HepG2 (cell line): ENCODE results near the gene PDGFRB. TPM values are rescaled to one million over a fixed set of nuclear protein-coding genes. Genes with fewer than 3 reads are reported as not detected.

ENCODE experiments used
- AKAP8 ChIP-seq: sonication (generic); formaldehyde crosslinking; IDR thresholded peaks from 2 replicates; pipeline ENCODE4 v1.5.1; 2020; ENCODE audit warnings: mild to moderate bottlenecking, missing genetic modification reagents
- BRD4 ChIP-seq: sonication (generic); formaldehyde crosslinking; IDR thresholded peaks from 2 replicates; pipeline ENCODE4 v1.4.0; 2020; ENCODE audit warnings: missing genetic modification reagents
- CCDC6 ChIP-seq: sonication (generic); formaldehyde crosslinking; IDR thresholded peaks from 2 replicates; pipeline ENCODE4 v1.8.1; 2022; ENCODE audit warnings: mild to moderate bottlenecking, missing genetic modification reagents, moderate library complexity
- HDAC1 ChIP-seq: sonication (generic); formaldehyde crosslinking; IDR thresholded peaks from 2 replicates; pipeline ENCODE4 v1.5.1; 2020; ENCODE audit warnings: mild to moderate bottlenecking, missing genetic modification reagents
- KDM4B ChIP-seq: sonication (generic); formaldehyde crosslinking; IDR thresholded peaks from 2 replicates; pipeline ENCODE4 v1.4.0; 2020; ENCODE audit warnings: missing genetic modification reagents
- MEF2D ChIP-seq: sonication (generic); formaldehyde crosslinking; IDR thresholded peaks from 2 replicates; pipeline ENCODE4 v1.5.1; 2020; ENCODE audit warnings: mild to moderate bottlenecking, missing genetic modification reagents
- NCOA1 ChIP-seq: sonication (generic); formaldehyde crosslinking; IDR thresholded peaks from 2 replicates; pipeline ENCODE4 v1.9.0; 2021; ENCODE audit warnings: missing genetic modification reagents
- NRL ChIP-seq: sonication (generic); formaldehyde crosslinking; IDR thresholded peaks from 2 replicates; pipeline ENCODE4 v1.5.0; 2020; ENCODE audit warnings: missing genetic modification reagents, mild to moderate bottlenecking, moderate library complexity, borderline replicate concordance
- PHF21A ChIP-seq: sonication (generic); formaldehyde crosslinking; IDR thresholded peaks from 2 replicates; pipeline ENCODE4 v1.5.0; 2020; ENCODE audit warnings: mild to moderate bottlenecking, missing genetic modification reagents
- RXRA ChIP-seq: sonication (generic); formaldehyde crosslinking; IDR thresholded peaks from 2 replicates; pipeline ENCODE4 v1.5.1; 2020; ENCODE audit warnings: missing genetic modification reagents
- SOX6 ChIP-seq, 2 experiments: fragments of 450-650 bp in 1 of 2; sonication (generic) in 1 of 2; formaldehyde crosslinking in 1 of 2; IDR thresholded peaks; 2 replicates each; pipeline versions ENCODE4 v1.4.0 to v1.6.1; 2017 to 2020; ENCODE audit warnings: antibody characterized with exemption in 1 of 2, mild to moderate bottlenecking in 1 of 2, missing genetic modification reagents in 1 of 2
- SP4 ChIP-seq: sonication (generic); formaldehyde crosslinking; IDR thresholded peaks from 2 replicates; pipeline ENCODE4 v1.8.1; 2023; ENCODE audit warnings: mild to moderate bottlenecking, missing genetic modification reagents
- YY1 ChIP-seq: IDR thresholded peaks from 2 replicates; pipeline ENCODE4 v1.6.1; 2011; ENCODE audit warnings: low read length, low read depth, moderate library complexity, mild to moderate bottlenecking; ENCODE audit not compliant: insufficient read depth, insufficient replicate concordance
- ZFX ChIP-seq: sonication (generic); formaldehyde crosslinking; IDR thresholded peaks from 2 replicates; pipeline ENCODE4 v1.4.0; 2020; ENCODE audit warnings: mild to moderate bottlenecking, low read depth, missing genetic modification reagents, moderate library complexity
- ZKSCAN8 ChIP-seq: IDR thresholded peaks from 2 replicates; pipeline ENCODE4 v1.6.1; 2016; ENCODE audit warnings: borderline replicate concordance, missing genetic modification reagents, missing compliant biosample characterization
- ZNF343 ChIP-seq: sonication (generic); formaldehyde crosslinking; IDR thresholded peaks from 2 replicates; pipeline ENCODE4 v1.4.0; 2020; ENCODE audit warnings: mild to moderate bottlenecking, missing genetic modification reagents
- ZNF446 ChIP-seq: sonication (generic); formaldehyde crosslinking; IDR thresholded peaks from 2 replicates; pipeline ENCODE4 v1.5.0; 2020; ENCODE audit warnings: mild to moderate bottlenecking, missing genetic modification reagents
- ZNF460 ChIP-seq: sonication (generic); formaldehyde crosslinking; IDR thresholded peaks from 2 replicates; pipeline ENCODE4 v1.5.1; 2020; ENCODE audit warnings: missing genetic modification reagents, mild to moderate bottlenecking, borderline replicate concordance
- ZNF652 ChIP-seq: IDR thresholded peaks from 2 replicates; pipeline ENCODE4 v1.6.1; 2016; ENCODE audit warnings: low read depth, borderline replicate concordance
- ZNF772 ChIP-seq: sonication (generic); formaldehyde crosslinking; IDR thresholded peaks from 2 replicates; pipeline ENCODE4 v1.5.0; 2020; ENCODE audit warnings: mild to moderate bottlenecking, missing genetic modification reagents
- ZNF782 ChIP-seq: sonication (generic); formaldehyde crosslinking; IDR thresholded peaks from 2 replicates; pipeline ENCODE4 v1.4.0; 2020; ENCODE audit warnings: missing genetic modification reagents, mild to moderate bottlenecking, borderline replicate concordance
- ZSCAN31 ChIP-seq: sonication (generic); formaldehyde crosslinking; IDR thresholded peaks from 2 replicates; pipeline ENCODE4 v1.5.0; 2020; ENCODE audit warnings: low read depth, mild to moderate bottlenecking, missing genetic modification reagents
- polyA plus RNA-seq, 8 experiments: library from polyadenylated mRNA; depleted of rRNA in 3 of 8; stranded (reverse) in 7 of 8; unstranded in 1 of 8; fragments of >200 nt; fragmentation: Illumina TruSeq in 4 of 8; extraction: Trizol in 4 of 8; gene quantifications; 2 replicates each; pipeline versions ENCODE4 v1.2.1 to v1.2.3, GENCODE V29; 2011 to 2016; ENCODE audit warnings: low read depth in 4 of 8, missing spikeins in 1 of 8, mixed read lengths in 1 of 8; ENCODE audit not compliant: insufficient read depth in 1 of 8
- total RNA-seq, 5 experiments: library from RNA; depleted of rRNA; stranded (reverse); fragments of >200 nt; fragmentation: Illumina TruSeq; extraction: Trizol; gene quantifications; 2 replicates each; pipeline ENCODE4 v1.2.3, GENCODE V29; 2016; ENCODE audit warnings: low read depth in 1 of 5
- TF ChIP-seq, protein P1 (sequence below): sonication (generic); formaldehyde crosslinking; IDR thresholded peaks from 2 replicates; pipeline ENCODE4 v1.4.0; 2020; ENCODE audit warnings: low read depth, missing genetic modification reagents
- TF ChIP-seq, protein P2 (sequence below): sonication (generic); formaldehyde crosslinking; IDR thresholded peaks from 2 replicates; pipeline ENCODE4 v1.9.0; 2021; ENCODE audit warnings: missing genetic modification reagents, borderline replicate concordance

The PDGFRB gene
- total and polyA plus RNA-seq, 2 of the 13 experiments (the other 11 are each of a cell fraction or from before 2014, with no cell fraction given), result 4.0 to 21.0 TPM

DNA sequence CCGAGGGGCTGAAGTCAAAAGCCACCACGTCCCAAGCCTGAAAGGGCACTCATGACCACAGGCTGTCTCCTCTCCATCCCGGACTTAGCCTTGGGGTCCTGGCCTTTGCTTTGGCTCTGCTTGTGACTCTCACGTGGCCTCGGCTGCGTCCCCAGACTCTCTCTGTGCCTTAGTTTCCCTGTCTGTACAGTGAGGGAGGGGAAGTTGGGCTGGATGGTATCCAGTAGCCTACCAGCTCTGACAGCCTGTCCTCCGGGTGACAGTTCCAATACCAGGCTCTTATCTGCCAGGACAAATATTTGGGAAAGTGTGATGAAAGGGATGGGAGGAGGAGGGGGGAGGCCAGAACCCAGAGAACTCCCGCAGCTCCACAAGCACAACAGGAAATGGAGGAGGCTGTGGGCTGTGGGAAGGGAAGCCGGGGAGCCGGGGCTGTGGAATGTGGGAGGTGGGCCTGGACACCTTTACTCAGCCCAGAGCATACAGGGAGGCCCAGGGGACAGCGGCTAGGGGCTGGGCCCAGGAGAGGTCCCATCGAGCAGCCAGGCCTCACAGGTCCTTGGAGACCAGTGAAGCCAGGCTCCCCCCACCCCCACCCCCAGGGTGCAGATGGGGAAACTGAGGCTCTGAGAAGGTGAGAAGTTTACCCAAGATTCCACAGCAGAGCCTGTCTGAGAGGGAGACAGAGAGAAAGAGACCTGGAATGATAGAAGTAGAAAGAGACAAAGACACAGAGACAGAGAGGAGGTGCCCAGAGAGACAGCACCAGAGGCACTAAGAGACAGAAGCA lies 18.3 kb downstream of the PDGFRB start (continued):
- TF ChIP-seq, protein P1, sequence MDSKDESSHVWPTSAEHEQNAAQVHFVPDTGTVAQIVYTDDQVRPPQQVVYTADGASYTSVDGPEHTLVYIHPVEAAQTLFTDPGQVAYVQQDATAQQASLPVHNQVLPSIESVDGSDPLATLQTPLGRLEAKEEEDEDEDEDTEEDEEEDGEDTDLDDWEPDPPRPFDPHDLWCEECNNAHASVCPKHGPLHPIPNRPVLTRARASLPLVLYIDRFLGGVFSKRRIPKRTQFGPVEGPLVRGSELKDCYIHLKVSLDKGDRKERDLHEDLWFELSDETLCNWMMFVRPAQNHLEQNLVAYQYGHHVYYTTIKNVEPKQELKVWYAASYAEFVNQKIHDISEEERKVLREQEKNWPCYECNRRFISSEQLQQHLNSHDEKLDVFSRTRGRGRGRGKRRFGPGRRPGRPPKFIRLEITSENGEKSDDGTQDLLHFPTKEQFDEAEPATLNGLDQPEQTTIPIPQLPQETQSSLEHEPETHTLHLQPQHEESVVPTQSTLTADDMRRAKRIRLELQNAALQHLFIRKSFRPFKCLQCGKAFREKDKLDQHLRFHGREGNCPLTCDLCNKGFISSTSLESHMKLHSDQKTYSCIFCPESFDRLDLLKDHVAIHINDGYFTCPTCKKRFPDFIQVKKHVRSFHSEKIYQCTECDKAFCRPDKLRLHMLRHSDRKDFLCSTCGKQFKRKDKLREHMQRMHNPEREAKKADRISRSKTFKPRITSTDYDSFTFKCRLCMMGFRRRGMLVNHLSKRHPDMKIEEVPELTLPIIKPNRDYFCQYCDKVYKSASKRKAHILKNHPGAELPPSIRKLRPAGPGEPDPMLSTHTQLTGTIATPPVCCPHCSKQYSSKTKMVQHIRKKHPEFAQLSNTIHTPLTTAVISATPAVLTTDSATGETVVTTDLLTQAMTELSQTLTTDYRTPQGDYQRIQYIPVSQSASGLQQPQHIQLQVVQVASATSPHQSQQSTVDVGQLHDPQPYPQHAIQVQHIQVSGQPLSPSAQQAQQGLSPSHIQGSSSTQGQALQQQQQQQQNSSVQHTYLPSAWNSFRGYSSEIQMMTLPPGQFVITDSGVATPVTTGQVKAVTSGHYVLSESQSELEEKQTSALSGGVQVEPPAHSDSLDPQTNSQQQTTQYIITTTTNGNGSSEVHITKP (CRISPR knock-in tag), result 0 out of 2 replicates have a peak, but pooled peaks have one; percentile 59
- TF ChIP-seq ZNF652 (CRISPR knock-in tag) (peak; percentile 50; the same call in 1 of the 2 replicates), SOX6 (IDR thresholded peaks at IDR 0.05) (no peak), SOX6 (CRISPR knock-in tag; IDR thresholded peaks at IDR 0.05) (peak; percentile 91), BRD4 (CRISPR knock-in tag) (peak; percentile 71; the same call in 1 of the 2 replicates), YY1 (peak; percentile 78), AKAP8 (CRISPR knock-in tag) (0 out of 2 replicates have a peak, but pooled peaks have one; percentile 66), ZKSCAN8 (CRISPR knock-in tag) (peak; percentile 88; the same call in 1 of the 2 replicates), PHF21A (CRISPR knock-in tag) (peak; percentile 99), ZSCAN31 (CRISPR knock-in tag) (peak; percentile 79), RXRA (CRISPR knock-in tag) (peak; percentile 81; the same call in 1 of the 2 replicates), ZFX (peak; percentile 95), CCDC6 (peak; percentile 89), HDAC1 (CRISPR knock-in tag) (peak; percentile 94), NRL (CRISPR knock-in tag) (no peak), ZNF782 (CRISPR knock-in tag) (no peak), ZNF343 (CRISPR knock-in tag) (peak; percentile 86), ZNF772 (peak; percentile 95), NCOA1 (CRISPR knock-in tag) (no peak; the same call in 1 of the 2 replicates), KDM4B (CRISPR knock-in tag) (peak; percentile 42; the same call in 1 of the 2 replicates), ZNF460 (no peak), ZNF446 (CRISPR knock-in tag) (0 out of 2 replicates have a peak, but pooled peaks have one; percentile 27), SP4 (0 out of 2 replicates have a peak, but pooled peaks have one; percentile 54), MEF2D (peak; percentile 85)
- TF ChIP-seq, protein P2, sequence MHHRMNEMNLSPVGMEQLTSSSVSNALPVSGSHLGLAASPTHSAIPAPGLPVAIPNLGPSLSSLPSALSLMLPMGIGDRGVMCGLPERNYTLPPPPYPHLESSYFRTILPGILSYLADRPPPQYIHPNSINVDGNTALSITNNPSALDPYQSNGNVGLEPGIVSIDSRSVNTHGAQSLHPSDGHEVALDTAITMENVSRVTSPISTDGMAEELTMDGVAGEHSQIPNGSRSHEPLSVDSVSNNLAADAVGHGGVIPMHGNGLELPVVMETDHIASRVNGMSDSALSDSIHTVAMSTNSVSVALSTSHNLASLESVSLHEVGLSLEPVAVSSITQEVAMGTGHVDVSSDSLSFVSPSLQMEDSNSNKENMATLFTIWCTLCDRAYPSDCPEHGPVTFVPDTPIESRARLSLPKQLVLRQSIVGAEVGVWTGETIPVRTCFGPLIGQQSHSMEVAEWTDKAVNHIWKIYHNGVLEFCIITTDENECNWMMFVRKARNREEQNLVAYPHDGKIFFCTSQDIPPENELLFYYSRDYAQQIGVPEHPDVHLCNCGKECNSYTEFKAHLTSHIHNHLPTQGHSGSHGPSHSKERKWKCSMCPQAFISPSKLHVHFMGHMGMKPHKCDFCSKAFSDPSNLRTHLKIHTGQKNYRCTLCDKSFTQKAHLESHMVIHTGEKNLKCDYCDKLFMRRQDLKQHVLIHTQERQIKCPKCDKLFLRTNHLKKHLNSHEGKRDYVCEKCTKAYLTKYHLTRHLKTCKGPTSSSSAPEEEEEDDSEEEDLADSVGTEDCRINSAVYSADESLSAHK (CRISPR knock-in tag), result 0 out of 2 replicates have a peak, but pooled peaks have one; percentile 23
